Epidermal melanocyte (primary cell): ENCODE measurements around the gene ZNF112.

ENCODE experiments used
- DNase-seq: peaks from one replicate; pipeline ENCODE4 v3.0.0; 2011; ENCODE audit warnings: low spot score; ENCODE audit not compliant: insufficient read length

The ZNF112 gene

DNA sequence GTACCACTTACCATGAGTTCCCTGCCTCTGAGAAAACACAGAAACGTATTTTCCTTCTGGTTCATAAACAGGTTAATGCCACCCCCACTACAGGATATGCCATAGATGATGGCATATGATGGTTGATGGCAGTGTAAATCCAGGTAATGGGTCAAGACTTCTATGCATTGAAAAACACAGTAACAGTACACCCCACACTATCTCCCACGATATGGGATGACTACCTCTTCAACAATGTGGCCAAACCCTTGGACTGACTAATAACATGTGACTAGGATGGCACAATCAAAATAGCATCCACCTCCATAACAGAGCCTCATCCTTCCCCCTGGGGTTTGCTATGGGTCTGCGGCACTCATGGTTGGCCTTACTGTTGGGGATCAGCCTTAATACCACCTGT, 73.6 kb downstream of the ZNF112 start:
- no peak for DNase-seq

DNA sequence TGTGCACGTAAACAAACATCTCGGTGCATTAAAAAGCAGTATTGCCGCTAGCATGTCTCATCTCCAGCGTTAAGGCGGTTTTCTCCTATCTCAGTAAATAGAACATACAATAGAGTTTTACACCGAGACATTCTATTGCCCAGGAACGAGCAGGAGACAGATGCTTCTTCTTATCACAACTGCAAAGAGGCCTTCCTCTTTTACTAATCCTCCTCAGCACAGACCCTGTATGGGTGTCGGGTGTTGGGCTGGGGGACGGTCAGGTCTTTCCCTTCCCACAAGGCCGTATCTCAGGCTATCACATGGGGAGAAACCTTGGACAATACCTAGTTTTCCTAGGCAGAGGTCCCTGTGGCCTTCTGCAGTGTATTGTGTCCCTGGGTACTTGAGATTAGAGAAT, 75.6 kb downstream of the ZNF112 start:
- no peak for DNase-seq

DNA sequence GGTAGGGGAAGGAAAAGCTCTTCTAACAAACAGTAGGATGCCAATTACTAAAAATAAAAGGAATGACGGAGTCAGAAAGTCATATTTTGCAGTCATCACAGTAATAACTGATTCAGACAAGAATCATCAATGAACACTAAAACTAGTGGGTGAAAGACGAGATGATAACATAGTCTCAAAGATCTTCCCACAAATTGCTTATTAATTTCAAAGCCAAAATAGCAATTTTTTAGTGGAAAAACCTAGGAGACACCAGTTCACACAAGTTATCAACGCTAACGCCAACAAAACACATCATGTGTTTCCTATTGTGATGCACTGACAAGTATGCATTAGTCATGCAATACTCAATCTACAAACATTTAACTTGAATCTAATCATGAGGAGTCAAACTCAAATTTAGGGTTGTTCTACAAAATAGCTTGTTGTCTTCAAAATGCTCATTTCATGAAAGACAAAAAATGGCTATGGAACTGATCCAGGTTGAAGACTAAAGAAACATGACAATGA, 78.2 kb downstream of the ZNF112 start:
- no peak for DNase-seq

DNA sequence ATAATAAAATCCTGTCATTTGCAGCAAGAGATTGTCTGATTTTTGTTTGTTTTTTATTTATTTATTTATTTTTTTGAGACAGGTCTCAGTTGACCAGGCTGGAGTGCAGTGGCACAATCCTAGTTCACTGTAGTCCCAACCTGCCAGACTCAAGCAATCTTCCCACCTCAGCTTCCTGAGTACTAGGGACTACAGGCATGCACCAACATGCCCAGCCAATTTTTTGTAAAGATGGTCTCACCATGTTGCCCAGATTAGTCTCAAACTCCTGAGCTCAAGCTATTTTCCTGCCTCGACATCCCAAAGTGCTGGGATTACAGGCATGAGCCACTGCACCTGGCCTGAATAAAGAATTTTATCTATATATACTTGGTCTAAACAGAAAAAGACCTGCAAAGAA, 79.1 kb downstream of the ZNF112 start:
- no peak for DNase-seq
